Measurements from ENCODE around the gene RAPSN. TPM values are rescaled to one million over a fixed set of nuclear protein-coding genes. Genes with fewer than 3 reads are reported as not detected.

RAPSN gene
- total RNA-seq, 1 donor from 2014 or later, result 0.17 TPM

DNA sequence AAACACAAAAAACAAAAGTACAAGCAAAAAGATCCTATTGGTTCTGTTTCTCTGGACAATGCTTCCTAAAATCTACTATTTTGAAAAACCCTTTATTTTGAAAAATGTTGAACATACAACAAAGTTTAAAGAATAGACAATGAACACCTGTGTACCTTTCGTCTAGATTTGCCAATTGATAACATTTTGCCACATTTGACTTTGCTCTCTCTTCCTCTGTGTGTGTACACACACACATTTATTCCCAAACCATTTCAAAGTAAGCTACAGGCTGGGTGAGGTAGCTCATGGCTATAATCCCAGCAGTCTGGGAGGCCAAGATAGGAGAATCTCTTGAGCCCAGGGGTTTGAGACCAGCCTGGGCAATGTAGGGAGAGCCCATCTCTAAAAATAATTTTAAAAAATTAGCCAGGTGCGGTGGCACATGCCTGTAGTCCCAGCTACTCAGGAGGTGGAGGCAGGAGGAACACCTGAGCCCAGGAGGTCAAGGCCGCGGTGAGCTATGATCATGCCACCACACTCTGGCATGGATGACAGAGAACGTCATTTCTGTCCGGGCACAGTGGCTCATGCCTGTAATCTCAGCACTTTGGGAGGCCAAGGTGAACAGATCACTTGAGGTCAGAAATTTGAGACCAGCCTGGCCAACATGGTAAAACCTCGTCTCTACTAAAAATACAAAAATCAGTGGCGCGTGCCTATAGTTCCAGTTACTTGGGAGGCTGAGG, 17.4 kb downstream of the RAPSN start:
- DNase-seq, result no peak

DNA sequence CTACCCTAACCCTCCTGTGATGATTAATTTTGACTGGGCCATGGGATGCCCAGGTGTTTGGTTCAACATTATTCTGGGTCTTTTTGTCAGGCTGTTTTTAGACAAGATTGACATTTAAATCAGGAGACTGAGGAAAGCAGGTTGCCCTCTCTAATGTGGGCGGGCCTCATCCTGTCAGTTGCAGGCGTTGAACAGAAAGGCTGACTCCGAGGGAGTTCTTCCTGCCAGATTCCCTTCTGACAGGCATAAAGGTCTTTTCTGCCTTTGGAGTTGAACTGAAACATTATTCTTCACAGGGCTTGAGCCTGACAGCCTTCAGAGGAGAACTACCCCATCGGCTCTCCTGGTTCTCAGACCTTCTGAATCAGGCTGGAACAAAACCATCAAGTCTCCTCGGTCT, 18.4 kb downstream of the RAPSN start:
- DNase-seq, result no peak

DNA sequence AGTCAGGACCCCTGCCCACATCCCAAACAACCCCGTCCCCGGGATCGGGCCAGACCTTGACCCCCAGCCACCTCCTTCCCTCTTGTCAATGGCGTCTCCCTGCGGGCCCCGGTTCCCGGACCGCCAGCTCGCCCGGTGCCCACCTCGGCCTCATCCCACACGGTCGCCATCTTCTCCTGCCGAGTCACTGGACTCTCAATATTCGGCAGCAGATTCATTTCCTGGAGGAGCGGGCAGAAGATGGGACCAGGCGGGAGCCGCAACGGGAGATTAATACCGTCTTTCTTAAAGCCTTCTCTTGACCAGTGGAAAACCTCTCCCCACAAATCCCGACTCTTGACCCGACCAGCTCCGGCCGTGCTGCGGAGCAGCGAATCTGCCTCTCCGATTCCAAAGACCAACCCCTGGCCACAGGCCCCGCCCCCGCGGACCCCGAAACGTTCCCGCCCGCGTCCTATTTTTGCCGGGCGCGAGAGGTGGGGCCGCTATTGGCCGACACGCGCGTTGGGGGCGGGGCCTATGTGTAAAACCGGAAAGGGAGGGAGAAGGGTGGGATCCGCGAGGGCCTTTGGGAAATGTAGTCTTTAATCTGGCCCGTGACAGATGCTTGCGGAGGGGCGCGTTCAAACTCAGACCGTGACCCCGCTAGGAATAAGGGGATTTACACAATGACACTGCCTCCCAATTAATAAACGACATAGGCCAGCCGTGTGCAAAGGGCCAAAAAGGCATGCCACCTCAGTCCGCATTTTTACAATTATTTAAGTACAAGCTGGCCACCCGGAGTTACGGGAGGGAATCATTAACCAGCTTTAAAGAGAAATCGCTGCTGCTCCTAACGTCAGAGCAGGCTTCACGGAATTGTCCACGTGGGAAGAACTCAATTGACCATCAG, 22.6 kb downstream of the RAPSN start, which contains the start of gene PSMC3:
Gene PSMC3, minus strand, starts transcription at position 378 of the 895 bp plus-strand sequence. Its CDS starts 160 bp downstream, at position 218.
- peak; percentile 98 for DNase-seq

GRCh38 chr11:47425611-47426010, 23.3 kb downstream of the RAPSN start:
- DNase-seq, result no peak

- no peak for DNase-seq
These were observed 30.3 kb downstream of the RAPSN start for GRCh38 chr11:47418454-47419259.

- DNase-seq, result no peak
These were observed 31.2 kb downstream of the RAPSN start for GRCh38 chr11:47417712-47418111.

GRCh38 chr11:47415949-47416472, 32.9 kb downstream of the RAPSN start:
- DNase-seq, result peak; percentile 94

GRCh38 chr11:47415091-47415854, 33.7 kb downstream of the RAPSN start:
- no peak for DNase-seq

GRCh38 chr11:47414685-47415070, 34.3 kb downstream of the RAPSN start:
- no peak for DNase-seq

- no peak for DNase-seq
These were observed 34.8 kb downstream of the RAPSN start for GRCh38 chr11:47413908-47414684.

- no peak for DNase-seq
These were observed 35.6 kb downstream of the RAPSN start for GRCh38 chr11:47413351-47413750.

DNA sequence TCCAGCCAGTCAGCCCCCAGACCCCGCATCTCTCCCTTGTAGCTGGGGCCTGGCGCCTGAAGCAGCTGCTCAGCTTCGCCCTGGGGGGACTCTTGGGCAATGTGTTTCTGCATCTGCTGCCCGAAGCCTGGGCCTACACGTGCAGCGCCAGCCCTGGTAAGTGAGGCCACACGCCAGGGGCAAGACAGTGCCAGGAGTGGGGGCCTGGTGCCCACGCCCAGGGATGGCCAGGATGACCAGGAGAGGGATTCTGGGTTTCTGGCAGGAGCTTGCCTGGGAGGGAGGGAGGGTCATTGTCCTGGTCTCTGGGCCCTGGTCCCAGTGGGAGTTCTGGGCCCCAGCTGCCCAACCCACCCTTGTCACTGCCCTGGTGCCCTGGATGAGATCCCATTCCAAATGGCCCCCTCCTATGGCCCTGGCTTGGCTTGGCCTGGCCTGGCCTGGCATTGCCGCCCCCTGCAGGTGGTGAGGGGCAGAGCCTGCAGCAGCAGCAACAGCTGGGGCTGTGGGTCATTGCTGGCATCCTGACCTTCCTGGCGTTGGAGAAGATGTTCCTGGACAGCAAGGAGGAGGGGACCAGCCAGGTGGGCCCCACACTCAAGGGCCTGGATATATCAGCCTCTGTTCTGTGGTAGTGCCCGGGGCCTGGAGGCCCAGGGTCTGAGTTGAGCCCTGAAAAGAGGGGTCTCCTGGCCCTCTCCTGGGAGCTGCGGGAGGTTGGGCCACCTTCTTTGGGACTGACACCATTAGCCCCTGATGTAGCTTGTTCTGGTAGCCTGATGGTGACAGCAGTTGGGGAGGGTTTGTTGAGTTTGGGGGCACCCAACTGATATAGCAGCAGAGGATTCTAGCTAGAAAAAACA, 36.8 kb downstream of the RAPSN start:
- DNase-seq, result peak; percentile 76

- no peak for DNase-seq
These were observed 38.3 kb downstream of the RAPSN start for GRCh38 chr11:47410370-47411264.

DNA sequence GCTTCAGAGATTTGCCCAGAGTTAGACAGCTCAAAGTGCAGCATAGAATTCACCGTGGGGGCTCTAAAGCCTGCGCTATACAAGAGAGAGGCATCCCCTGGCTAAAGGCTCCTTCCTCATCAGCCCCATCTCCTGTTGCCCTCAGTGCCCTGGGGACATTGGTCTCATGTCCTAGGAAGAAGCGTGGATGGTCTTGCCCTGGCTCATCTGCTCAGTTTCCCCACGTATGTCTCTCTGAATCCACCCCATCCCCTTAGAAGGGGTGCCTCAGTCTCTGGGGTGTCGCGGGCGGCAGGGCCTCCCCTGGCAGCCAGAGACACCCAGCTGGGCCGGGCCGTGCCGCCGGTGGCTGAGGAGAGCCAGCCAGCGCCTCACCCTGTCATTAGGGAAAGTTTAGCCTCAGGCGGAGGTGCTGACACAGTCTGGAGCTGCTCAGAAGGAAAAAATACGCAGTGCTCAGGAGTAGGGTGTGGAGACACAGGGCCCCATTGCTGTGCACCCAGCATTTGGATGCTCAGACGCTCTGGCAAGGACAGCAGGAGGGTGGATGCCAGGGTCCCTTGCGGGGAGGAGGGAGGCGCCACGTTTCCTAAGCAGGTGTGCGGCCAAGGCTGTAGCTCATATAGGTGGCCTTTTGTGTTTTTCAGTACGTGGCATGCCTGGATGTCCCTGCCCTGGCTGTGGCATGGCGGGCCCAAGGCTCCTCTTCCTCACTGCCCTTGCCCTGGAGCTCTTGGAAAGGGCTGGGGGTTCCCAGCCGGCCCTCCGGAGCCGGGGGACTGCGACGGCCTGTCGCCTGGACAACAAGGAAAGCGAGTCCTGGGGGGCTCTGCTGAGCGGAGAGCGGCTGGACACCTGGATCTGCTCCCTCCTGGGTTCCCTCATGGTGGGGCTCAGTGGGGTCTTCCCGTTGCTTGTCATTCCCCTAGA, 39.2 kb downstream of the RAPSN start:
- DNase-seq, result no peak

- DNase-seq, result peak; percentile 92
These were observed 40.1 kb downstream of the RAPSN start for GRCh38 chr11:47408598-47409439.

DNA sequence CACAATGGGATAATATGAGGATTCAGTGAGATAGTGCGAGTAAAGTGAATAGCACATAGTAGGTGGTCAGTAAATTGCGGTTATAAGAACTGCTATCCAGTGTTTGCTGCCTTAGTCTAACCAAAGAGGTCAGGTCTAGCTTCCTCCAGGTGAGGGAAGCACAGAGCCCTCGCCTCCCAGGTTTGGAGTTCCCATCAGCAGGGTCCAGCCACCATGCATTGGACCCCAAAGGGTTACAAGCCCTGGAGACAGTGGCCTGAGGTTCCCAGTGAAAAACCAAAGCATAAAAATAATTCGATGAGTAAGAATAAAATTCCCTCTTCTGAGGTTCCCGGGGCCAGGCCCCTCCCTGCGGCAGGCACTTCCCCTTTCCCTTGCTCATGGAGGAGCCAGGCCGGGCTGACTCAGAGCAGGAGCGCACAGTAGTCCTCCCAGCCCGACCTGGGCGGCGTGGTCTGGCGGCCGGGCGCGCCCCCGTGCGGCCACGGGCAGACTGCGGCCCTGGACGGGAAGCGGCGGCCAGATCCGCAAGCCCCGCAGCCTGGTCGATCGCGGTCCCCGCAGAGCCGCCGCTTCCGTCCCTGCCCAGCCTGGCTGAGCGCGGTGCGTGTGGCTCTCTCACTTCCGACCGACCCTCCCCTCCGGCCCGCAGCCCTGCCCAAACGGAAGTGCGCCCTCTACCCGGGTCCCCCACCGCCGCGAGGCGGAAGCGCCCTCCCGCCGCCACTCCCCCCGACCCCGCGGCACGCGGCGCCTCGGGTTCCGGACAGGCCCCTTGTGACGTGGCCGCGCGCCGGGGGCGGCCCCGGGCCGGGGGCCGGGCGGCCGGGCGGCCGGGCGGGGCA, 41.0 kb downstream of the RAPSN start, which contains the start of gene SLC39A13:
Gene SLC39A13, plus strand, starts transcription at position 845 of the 845 bp plus-strand sequence. CDS start 1,505 bp downstream, outside the sequence.
- DNase-seq, result peak; percentile 97
